Tibial nerve (tissue), 4 donors: Measurements from ENCODE around the gene YWHAH. TPM values are rescaled to one million over a fixed set of nuclear protein-coding genes. Genes with fewer than 3 reads are reported as not detected.

ENCODE experiments used
- DNase-seq, 2 donors: peaks; one replicate each; pipeline ENCODE4 v3.0.0-alpha.2; 2019; ENCODE audit warnings: low spot score in 2 of 2
- H3K27ac ChIP-seq, 4 donors: fragments of 200-600 bp; sonication (generic) in 3 of 4; one replicate each; pipeline ENCODE4 v1.5.1; 2017 to 2019; ENCODE audit warnings: mild to moderate bottlenecking in 1 of 4
- H3K27me3 ChIP-seq, 2 donors: fragments of 200-600 bp; sonication (generic) in 1 of 2; one replicate each; pipeline versions ENCODE4 v1.5.1 to v1.6.0; 2017 to 2019
- H3K36me3 ChIP-seq, 3 donors: fragments of 200-600 bp; sonication (generic); one replicate each; pipeline ENCODE4 v1.5.1; 2018 to 2019
- H3K4me1 ChIP-seq, 4 donors: fragments of 200-600 bp; sonication (generic) in 3 of 4; one replicate each; pipeline ENCODE4 v1.5.1; 2017 to 2019
- H3K4me3 ChIP-seq, 4 donors: fragments of 200-600 bp; sonication (generic) in 3 of 4; one replicate each; pipeline ENCODE4 v1.5.1; 2017 to 2019; ENCODE audit warnings: mild to moderate bottlenecking in 1 of 4, moderate library complexity in 1 of 4
- H3K9me3 ChIP-seq, 4 donors: fragments of 200-600 bp; sonication (generic) in 3 of 4; one replicate each; pipeline ENCODE4 v1.5.1; 2017 to 2019
- EP300 ChIP-seq, 2 donors: sonication (generic); formaldehyde crosslinking; IDR thresholded peaks; one replicate each; pipeline ENCODE4 v1.6.1; 2017; ENCODE audit warnings: antibody characterized with exemption in 2 of 2, mild to moderate bottlenecking in 1 of 2
- POLR2A ChIP-seq, 2 donors: fragments of 450-650 bp; IDR thresholded peaks; one replicate each; pipeline ENCODE4 v1.6.1; 2017; ENCODE audit warnings: antibody characterized with exemption in 2 of 2, mild to moderate bottlenecking in 2 of 2, moderate library complexity in 2 of 2
- WGBS, 2 donors: methylation state at CpG; one replicate each; pipeline ENCODE4 v1.1.5; 2018; 5-methylcytosine and 5-hydroxymethylcytosine counted together
- total RNA-seq, 4 donors: library from RNA; depleted of rRNA; stranded (reverse); fragments of >200 nt; gene quantifications; one replicate each; pipeline ENCODE4 v1.1.0, GENCODE V29; 2016
- TF ChIP-seq, protein P1 (sequence below), 5 experiments: fragments of 200-600 bp in 3 of 5; fragments of 450-650 bp in 2 of 5; sonication (generic) in 3 of 5; IDR thresholded peaks; one replicate each; pipeline ENCODE4 v1.5.1; 2016 to 2019; ENCODE audit warnings: antibody characterized with exemption in 5 of 5, mild to moderate bottlenecking in 3 of 5, moderate library complexity in 2 of 5

Gene YWHAH
- total RNA-seq, 4 donors from 2014 or later: 66.3 to 102 (median 98.0) TPM

DNA sequence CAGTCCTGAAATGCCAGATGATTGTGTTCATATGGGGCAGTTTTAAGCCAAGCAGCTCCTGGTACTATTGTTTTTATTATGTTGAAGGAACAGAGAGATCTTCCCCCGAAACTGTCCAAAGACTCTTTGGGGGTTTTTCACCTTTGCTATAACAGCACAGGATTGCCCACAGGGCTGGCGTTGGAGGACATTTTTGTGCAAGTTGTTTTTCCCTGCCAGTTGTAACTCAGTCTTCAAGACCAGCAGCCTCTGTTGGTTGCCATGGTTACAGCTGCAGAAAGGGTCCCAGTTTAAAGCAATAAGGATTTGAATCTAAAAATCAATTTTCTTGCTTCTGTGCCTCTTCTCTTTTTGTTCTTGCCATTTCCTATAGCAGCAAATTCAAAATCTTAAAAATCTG lies 45.4 kb upstream of the YWHAH start:
- DNase-seq: no peak
- TF ChIP-seq POLR2A (IDR thresholded peaks at IDR 0.05) (no peak), EP300 (IDR thresholded peaks at IDR 0.05) (no peak)
- TF ChIP-seq, protein P1, sequence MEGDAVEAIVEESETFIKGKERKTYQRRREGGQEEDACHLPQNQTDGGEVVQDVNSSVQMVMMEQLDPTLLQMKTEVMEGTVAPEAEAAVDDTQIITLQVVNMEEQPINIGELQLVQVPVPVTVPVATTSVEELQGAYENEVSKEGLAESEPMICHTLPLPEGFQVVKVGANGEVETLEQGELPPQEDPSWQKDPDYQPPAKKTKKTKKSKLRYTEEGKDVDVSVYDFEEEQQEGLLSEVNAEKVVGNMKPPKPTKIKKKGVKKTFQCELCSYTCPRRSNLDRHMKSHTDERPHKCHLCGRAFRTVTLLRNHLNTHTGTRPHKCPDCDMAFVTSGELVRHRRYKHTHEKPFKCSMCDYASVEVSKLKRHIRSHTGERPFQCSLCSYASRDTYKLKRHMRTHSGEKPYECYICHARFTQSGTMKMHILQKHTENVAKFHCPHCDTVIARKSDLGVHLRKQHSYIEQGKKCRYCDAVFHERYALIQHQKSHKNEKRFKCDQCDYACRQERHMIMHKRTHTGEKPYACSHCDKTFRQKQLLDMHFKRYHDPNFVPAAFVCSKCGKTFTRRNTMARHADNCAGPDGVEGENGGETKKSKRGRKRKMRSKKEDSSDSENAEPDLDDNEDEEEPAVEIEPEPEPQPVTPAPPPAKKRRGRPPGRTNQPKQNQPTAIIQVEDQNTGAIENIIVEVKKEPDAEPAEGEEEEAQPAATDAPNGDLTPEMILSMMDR (IDR thresholded peaks at IDR 0.05): no peak
- H3K36me3 ChIP-seq: peaks cover 2 to 74% (median 12%) of the 10 kb centered on the region in 3 donors
- H3K4me1 ChIP-seq: peaks cover 0 to 3% (median under 1%) of the 10 kb centered on the region in 4 donors
- no peak overlapping the region for H3K4me3 ChIP-seq
- 55 to 60% methylated on average over 2 of the region's 2 CpGs for WGBS, 2 donors
- no peaks in the 10 kb centered on the region for H3K27me3 ChIP-seq
- no peaks in the 10 kb centered on the region for H3K9me3 ChIP-seq
- no peak overlapping the region for H3K27ac ChIP-seq

DNA sequence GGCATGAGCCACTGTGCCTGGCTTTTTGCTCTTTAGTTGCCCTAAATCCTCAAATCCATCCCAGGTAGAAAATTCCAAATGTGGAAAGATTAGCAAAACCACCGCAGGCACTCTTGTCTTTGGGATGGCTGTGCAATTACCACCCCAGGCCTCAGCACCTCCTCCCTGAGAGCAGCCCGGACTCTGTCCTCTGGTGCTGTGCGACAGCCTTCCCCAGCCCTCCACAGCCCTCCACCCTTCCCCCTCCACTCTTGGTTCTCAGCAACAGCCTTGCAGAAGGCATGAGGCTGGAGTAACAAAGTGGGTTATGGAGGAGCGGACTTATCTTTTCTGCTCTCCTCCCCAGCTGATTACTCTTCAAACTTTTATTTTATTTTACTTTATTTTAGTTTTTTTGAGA lies 44.7 kb upstream of the YWHAH start:
- no peak for DNase-seq
- Histone ChIP-seq H3K27ac (no peak overlapping the region), H3K9me3 (no peaks in the 10 kb centered on the region), H3K36me3 (peaks cover 2 to 81% (median 12%) of the 10 kb centered on the region in 3 donors), H3K4me3 (no peak overlapping the region), H3K27me3 (no peaks in the 10 kb centered on the region), H3K4me1 (no peaks in the 10 kb centered on the region)
- no peak for TF ChIP-seq POLR2A (IDR thresholded peaks at IDR 0.05)
- no peak for TF ChIP-seq EP300 (IDR thresholded peaks at IDR 0.05)
- TF ChIP-seq, protein P1 (IDR thresholded peaks at IDR 0.05): no peak
- 78 to 82% methylated on average over 4 of the region's 4 CpGs for WGBS, 2 donors

DNA sequence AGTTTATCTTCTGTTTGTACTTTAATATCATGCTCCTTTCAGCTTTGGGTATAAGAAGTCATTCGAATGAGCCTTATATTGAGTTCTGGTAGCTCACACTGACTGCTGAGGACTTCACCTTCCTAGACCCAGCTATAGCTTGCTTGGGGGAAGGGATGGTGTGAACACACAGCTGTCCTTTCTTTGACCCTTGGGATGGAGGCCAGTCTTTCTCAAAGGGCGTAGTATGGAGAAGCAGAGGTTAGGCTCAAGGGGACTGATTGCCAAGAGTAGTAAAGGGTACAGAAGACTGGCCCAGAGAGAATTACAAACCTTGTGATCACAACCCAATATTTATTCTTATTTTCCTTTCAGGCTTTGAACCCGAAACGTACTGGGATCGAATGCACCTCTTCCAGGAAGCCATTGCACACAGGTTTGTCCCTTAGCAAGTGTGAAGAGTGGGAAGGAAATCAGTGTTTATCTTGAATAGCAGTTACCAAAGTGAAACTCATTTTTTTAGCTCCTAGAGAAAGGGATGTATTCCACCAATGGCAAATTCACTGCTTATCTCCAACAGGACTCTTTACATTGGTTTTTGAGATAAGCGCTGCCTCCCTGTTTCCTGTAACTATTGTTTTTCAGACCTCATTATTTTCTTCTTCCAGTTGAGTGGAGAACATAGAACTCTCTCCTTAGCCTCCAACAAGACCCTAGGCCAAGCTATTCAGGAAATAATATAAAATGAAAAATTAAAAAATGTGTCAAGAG lies 42.8 kb upstream of the YWHAH start:
- no peaks in the 10 kb centered on the region for H3K9me3 ChIP-seq
- DNase-seq: no peak
- 74% methylated on average over 6 of the region's 6 CpGs for WGBS, 2 donors
- no peak overlapping the region for H3K4me3 ChIP-seq
- H3K27me3 ChIP-seq: no peaks in the 10 kb centered on the region
- no peak for TF ChIP-seq POLR2A (IDR thresholded peaks at IDR 0.05)
- no peak for TF ChIP-seq EP300 (IDR thresholded peaks at IDR 0.05)
- H3K36me3 ChIP-seq: peaks cover 2 to 85% (median 21%) of the 10 kb centered on the region in 3 donors
- H3K27ac ChIP-seq: no peak overlapping the region
- H3K4me1 ChIP-seq: no peaks in the 10 kb centered on the region

DNA sequence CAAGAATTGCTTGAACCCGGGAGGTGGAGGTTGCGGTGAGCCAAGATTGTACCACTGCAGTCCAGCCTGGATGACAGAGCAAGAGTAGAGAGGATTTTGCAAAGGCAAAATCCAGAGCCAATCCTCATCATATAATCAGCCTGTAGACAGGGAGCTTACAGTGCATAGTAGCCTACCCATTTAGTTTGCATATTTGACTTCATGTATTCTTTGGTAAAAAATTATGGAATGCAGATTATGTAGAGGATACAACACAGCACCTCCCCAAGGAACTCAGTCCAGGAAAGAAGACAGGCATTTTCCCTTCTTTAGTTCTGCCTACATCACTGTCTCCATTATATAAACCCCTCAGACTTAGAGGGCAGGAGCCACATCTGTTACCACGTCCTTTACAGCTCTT lies 39.7 kb upstream of the YWHAH start:
- no peaks in the 10 kb centered on the region for H3K4me1 ChIP-seq
- 98 to 100% methylated on average over 3 of the region's 3 CpGs for WGBS, 2 donors
- TF ChIP-seq POLR2A (IDR thresholded peaks at IDR 0.05) (no peak), EP300 (IDR thresholded peaks at IDR 0.05) (no peak)
- TF ChIP-seq, protein P1 (IDR thresholded peaks at IDR 0.05): no peak
- no peak overlapping the region for H3K27ac ChIP-seq
- H3K9me3 ChIP-seq: no peaks in the 10 kb centered on the region
- H3K4me3 ChIP-seq: no peak overlapping the region
- H3K27me3 ChIP-seq: no peaks in the 10 kb centered on the region
- DNase-seq: no peak
- H3K36me3 ChIP-seq: peaks cover 0 to 87% (median 22%) of the 10 kb centered on the region in 3 donors

DNA sequence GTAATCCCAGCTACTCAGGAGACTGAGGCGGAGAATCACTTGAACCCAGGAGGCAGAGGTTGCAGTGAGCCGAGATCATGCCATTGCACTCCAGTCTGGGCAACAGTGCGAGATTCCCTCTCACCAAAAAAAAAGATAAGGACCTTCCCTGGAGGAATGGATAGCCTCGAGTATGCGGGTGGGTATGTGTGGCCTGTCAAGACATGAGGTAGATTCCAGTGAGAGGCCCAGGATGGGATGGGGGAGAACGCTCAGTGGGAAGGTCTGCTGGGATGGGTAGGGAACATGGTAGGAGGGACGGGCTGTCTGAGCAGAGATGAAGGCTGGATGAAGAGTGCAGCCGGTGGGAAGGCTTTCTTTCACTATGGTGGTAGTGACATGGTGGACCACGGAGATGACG lies 39.0 kb upstream of the YWHAH start:
- Histone ChIP-seq H3K27me3 (no peaks in the 10 kb centered on the region), H3K9me3 (no peaks in the 10 kb centered on the region), H3K4me1 (no peaks in the 10 kb centered on the region), H3K36me3 (peaks cover 0 to 92% (median 22%) of the 10 kb centered on the region in 3 donors), H3K4me3 (no peak overlapping the region), H3K27ac (no peak overlapping the region)
- WGBS, 2 donors: 92 to 93% methylated on average over 10 of the region's 10 CpGs
- DNase-seq: no peak
- TF ChIP-seq EP300 (IDR thresholded peaks at IDR 0.05): no peak
- TF ChIP-seq POLR2A (IDR thresholded peaks at IDR 0.05): no peak
- TF ChIP-seq, protein P1 (IDR thresholded peaks at IDR 0.05): no peak
